ENCODE data around the gene EVI5. TPM values are rescaled to one million over a fixed set of nuclear protein-coding genes. Genes with fewer than 3 reads are reported as not detected.

The EVI5 gene
- total RNA-seq, 1 experiment from 2014 or later = 11.4 TPM

DNA sequence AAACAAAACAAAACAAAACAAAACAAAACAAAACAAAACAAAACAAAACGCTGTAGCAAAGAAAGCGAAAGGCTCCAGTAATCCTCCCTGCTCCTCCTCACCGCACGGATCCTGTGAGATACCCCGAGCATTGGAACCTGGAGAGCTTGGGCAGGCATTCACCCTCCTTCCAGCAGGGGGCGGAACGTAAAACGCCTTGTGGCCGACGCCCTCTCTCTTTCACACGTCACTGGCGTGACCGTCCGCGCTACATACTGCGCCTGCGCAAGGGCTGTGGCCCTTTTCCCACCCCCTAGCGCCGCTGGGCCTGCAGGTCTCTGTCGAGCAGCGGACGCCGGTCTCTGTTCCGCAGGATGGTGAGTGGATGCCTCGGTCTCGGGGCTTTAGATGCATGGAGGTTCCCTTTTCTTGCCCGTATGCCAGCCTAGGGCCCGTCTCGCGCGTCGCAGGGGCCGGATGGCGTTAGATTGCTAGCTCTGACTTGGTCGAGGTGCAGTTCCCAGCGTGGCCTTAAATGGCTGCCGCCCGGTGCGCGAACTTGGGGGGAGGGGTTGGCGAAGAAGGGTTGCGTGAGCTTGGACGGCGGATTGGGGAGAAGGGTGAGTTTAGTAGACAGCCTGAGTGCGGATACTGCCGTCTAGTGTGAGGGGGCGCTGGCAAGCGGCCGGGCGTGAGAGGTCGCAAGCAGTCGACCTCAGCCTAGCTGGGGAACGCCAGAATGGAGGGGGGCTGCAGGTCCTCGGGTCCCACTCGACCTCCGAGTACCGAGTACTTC, 47.0 kb upstream of the EVI5 start, which contains the start of gene RPL5 (continued):
- TF ChIP-seq NFATC4 (CRISPR knock-in tag; IDR thresholded peaks at IDR 0.05) (peak; percentile 73), KAT7 (CRISPR knock-in tag; IDR thresholded peaks at IDR 0.05; ENCODE audit: borderline replicate concordance) (peak; percentile 92; the same call in 1 of the 2 replicates), JUN (CRISPR knock-in tag; IDR thresholded peaks at IDR 0.05) (0 out of 2 replicates have a peak, but pooled peaks have one; percentile 86), ZNF317 (CRISPR knock-in tag; IDR thresholded peaks at IDR 0.05; ENCODE audit: borderline replicate concordance, low read depth) (no peak), CREB1 (CRISPR knock-in tag; IDR thresholded peaks at IDR 0.05) (peak; percentile 47; the same call in 1 of the 2 replicates), PRRX2 (CRISPR knock-in tag; IDR thresholded peaks at IDR 0.05) (0 out of 2 replicates have a peak, but pooled peaks have one; percentile 70), ZNF138 (CRISPR knock-in tag; conservative IDR thresholded peaks at IDR 0.05) (no peak), ZNF671 (CRISPR knock-in tag; IDR thresholded peaks at IDR 0.05) (peak; percentile 88), HMGA2 (CRISPR knock-in tag; IDR thresholded peaks at IDR 0.05) (peak; percentile 5; the same call in 1 of the 2 replicates), ZNF396 (CRISPR knock-in tag; IDR thresholded peaks at IDR 0.05; ENCODE audit: borderline replicate concordance) (no peak), OVOL2 (CRISPR knock-in tag; IDR thresholded peaks at IDR 0.05; ENCODE audit: borderline replicate concordance) (no peak), TEAD4 (CRISPR knock-in tag; IDR thresholded peaks at IDR 0.05) (0 out of 2 replicates have a peak, but pooled peaks have one; percentile 47), FOXK1 (CRISPR knock-in tag; IDR thresholded peaks at IDR 0.05) (peak; percentile 89), ELF4 (CRISPR knock-in tag; IDR thresholded peaks at IDR 0.05; ENCODE audit: low read depth) (0 out of 2 replicates have a peak, but pooled peaks have one; percentile 33), NFYB (CRISPR knock-in tag; conservative IDR thresholded peaks at IDR 0.05; ENCODE audit: low read depth) (peak; percentile 15; the same call in 1 of the 2 replicates), NR2C2 (CRISPR knock-in tag; IDR thresholded peaks at IDR 0.05) (no peak), EMX1 (CRISPR knock-in tag; IDR thresholded peaks at IDR 0.05) (peak; percentile 94)
- TF ChIP-seq, protein P1, sequence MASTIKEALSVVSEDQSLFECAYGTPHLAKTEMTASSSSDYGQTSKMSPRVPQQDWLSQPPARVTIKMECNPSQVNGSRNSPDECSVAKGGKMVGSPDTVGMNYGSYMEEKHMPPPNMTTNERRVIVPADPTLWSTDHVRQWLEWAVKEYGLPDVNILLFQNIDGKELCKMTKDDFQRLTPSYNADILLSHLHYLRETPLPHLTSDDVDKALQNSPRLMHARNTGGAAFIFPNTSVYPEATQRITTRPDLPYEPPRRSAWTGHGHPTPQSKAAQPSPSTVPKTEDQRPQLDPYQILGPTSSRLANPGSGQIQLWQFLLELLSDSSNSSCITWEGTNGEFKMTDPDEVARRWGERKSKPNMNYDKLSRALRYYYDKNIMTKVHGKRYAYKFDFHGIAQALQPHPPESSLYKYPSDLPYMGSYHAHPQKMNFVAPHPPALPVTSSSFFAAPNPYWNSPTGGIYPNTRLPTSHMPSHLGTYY (CRISPR knock-in tag; IDR thresholded peaks at IDR 0.05) = peak; percentile 61; the same call in 1 of the 2 replicates
- TF ChIP-seq, protein P2, sequence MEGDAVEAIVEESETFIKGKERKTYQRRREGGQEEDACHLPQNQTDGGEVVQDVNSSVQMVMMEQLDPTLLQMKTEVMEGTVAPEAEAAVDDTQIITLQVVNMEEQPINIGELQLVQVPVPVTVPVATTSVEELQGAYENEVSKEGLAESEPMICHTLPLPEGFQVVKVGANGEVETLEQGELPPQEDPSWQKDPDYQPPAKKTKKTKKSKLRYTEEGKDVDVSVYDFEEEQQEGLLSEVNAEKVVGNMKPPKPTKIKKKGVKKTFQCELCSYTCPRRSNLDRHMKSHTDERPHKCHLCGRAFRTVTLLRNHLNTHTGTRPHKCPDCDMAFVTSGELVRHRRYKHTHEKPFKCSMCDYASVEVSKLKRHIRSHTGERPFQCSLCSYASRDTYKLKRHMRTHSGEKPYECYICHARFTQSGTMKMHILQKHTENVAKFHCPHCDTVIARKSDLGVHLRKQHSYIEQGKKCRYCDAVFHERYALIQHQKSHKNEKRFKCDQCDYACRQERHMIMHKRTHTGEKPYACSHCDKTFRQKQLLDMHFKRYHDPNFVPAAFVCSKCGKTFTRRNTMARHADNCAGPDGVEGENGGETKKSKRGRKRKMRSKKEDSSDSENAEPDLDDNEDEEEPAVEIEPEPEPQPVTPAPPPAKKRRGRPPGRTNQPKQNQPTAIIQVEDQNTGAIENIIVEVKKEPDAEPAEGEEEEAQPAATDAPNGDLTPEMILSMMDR (IDR thresholded peaks at IDR 0.05) = peak; percentile 81
- TF ChIP-seq, protein P3, sequence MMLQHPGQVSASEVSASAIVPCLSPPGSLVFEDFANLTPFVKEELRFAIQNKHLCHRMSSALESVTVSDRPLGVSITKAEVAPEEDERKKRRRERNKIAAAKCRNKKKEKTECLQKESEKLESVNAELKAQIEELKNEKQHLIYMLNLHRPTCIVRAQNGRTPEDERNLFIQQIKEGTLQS (CRISPR knock-in tag; conservative IDR thresholded peaks at IDR 0.05) = no peak
- TF ChIP-seq, protein P4, sequence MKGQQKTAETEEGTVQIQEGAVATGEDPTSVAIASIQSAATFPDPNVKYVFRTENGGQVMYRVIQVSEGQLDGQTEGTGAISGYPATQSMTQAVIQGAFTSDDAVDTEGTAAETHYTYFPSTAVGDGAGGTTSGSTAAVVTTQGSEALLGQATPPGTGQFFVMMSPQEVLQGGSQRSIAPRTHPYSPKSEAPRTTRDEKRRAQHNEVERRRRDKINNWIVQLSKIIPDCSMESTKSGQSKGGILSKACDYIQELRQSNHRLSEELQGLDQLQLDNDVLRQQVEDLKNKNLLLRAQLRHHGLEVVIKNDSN (CRISPR knock-in tag; IDR thresholded peaks at IDR 0.05) = peak; percentile 64
- TF ChIP-seq, protein P5, sequence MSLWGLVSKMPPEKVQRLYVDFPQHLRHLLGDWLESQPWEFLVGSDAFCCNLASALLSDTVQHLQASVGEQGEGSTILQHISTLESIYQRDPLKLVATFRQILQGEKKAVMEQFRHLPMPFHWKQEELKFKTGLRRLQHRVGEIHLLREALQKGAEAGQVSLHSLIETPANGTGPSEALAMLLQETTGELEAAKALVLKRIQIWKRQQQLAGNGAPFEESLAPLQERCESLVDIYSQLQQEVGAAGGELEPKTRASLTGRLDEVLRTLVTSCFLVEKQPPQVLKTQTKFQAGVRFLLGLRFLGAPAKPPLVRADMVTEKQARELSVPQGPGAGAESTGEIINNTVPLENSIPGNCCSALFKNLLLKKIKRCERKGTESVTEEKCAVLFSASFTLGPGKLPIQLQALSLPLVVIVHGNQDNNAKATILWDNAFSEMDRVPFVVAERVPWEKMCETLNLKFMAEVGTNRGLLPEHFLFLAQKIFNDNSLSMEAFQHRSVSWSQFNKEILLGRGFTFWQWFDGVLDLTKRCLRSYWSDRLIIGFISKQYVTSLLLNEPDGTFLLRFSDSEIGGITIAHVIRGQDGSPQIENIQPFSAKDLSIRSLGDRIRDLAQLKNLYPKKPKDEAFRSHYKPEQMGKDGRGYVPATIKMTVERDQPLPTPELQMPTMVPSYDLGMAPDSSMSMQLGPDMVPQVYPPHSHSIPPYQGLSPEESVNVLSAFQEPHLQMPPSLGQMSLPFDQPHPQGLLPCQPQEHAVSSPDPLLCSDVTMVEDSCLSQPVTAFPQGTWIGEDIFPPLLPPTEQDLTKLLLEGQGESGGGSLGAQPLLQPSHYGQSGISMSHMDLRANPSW (CRISPR knock-in tag; conservative IDR thresholded peaks at IDR 0.05; ENCODE audit: low read depth) = no peak
- TF ChIP-seq, protein P6, sequence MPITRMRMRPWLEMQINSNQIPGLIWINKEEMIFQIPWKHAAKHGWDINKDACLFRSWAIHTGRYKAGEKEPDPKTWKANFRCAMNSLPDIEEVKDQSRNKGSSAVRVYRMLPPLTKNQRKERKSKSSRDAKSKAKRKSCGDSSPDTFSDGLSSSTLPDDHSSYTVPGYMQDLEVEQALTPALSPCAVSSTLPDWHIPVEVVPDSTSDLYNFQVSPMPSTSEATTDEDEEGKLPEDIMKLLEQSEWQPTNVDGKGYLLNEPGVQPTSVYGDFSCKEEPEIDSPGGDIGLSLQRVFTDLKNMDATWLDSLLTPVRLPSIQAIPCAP (CRISPR knock-in tag; IDR thresholded peaks at IDR 0.05) = peak; percentile 67; the same call in 1 of the 2 replicates
- TF ChIP-seq, protein P7, sequence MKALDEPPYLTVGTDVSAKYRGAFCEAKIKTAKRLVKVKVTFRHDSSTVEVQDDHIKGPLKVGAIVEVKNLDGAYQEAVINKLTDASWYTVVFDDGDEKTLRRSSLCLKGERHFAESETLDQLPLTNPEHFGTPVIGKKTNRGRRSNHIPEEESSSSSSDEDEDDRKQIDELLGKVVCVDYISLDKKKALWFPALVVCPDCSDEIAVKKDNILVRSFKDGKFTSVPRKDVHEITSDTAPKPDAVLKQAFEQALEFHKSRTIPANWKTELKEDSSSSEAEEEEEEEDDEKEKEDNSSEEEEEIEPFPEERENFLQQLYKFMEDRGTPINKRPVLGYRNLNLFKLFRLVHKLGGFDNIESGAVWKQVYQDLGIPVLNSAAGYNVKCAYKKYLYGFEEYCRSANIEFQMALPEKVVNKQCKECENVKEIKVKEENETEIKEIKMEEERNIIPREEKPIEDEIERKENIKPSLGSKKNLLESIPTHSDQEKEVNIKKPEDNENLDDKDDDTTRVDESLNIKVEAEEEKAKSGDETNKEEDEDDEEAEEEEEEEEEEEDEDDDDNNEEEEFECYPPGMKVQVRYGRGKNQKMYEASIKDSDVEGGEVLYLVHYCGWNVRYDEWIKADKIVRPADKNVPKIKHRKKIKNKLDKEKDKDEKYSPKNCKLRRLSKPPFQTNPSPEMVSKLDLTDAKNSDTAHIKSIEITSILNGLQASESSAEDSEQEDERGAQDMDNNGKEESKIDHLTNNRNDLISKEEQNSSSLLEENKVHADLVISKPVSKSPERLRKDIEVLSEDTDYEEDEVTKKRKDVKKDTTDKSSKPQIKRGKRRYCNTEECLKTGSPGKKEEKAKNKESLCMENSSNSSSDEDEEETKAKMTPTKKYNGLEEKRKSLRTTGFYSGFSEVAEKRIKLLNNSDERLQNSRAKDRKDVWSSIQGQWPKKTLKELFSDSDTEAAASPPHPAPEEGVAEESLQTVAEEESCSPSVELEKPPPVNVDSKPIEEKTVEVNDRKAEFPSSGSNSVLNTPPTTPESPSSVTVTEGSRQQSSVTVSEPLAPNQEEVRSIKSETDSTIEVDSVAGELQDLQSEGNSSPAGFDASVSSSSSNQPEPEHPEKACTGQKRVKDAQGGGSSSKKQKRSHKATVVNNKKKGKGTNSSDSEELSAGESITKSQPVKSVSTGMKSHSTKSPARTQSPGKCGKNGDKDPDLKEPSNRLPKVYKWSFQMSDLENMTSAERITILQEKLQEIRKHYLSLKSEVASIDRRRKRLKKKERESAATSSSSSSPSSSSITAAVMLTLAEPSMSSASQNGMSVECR (CRISPR knock-in tag; IDR thresholded peaks at IDR 0.05; ENCODE audit: borderline replicate concordance) = peak; percentile 97
- TF ChIP-seq, protein P8, sequence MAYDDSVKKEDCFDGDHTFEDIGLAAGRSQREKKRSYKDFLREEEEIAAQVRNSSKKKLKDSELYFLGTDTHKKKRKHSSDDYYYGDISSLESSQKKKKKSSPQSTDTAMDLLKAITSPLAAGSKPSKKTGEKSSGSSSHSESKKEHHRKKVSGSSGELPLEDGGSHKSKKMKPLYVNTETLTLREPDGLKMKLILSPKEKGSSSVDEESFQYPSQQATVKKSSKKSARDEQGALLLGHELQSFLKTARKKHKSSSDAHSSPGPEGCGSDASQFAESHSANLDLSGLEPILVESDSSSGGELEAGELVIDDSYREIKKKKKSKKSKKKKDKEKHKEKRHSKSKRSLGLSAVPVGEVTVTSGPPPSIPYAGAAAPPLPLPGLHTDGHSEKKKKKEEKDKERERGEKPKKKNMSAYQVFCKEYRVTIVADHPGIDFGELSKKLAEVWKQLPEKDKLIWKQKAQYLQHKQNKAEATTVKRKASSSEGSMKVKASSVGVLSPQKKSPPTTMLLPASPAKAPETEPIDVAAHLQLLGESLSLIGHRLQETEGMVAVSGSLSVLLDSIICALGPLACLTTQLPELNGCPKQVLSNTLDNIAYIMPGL (CRISPR knock-in tag; IDR thresholded peaks at IDR 0.05) = peak; percentile 99
